ENCODE data around the gene CLTB. TPM values are rescaled to one million over a fixed set of nuclear protein-coding genes. Genes with fewer than 3 reads are reported as not detected.

The CLTB gene
- total and polyA plus RNA-seq, 2 of the 13 experiments (the other 11 are each of a cell fraction or from before 2014, with no cell fraction given) = 23.3 to 33.8 TPM

DNA sequence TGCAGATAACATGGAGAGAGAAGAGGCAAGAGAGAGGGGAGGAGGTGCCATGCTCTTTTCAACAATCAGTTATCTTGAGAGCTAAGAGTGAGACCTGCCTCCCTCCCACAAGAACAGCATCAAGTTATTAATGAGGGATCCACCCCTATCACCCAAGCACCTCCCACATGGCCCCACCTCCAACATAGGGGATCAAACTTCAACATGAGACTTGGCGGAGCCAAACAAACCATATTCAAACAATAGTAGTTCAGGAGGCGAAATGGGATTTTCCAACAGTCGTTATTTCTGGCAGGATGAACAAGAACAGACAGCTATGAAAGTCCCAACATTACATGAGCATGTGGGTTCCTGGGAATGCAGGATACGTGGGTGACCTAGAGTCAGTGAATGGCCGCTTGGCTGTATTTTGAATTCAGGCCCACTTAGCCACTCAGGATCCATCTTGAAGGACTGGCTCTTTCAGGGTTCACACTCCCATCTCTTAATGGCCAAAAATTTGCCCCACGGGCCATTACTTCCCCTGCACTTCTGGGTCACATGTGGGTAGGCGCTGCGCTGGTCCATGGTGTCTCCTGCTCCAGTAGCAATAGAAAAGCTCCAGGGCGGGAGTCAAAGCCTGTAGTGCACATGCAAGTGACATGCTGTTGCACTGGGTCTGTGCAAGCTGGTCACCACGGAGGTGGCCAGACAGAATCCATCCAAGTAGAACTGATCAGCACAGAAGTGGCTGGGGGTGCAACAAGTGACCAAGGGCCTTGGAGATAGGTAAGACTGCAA is 24.8 kb upstream of the CLTB start (continued):
- no peak for TF ChIP-seq PAF1 (CRISPR knock-in tag; IDR thresholded peaks at IDR 0.05)
- no peak for TF ChIP-seq ZNF430 (CRISPR knock-in tag; IDR thresholded peaks at IDR 0.05)
- no peak for TF ChIP-seq HIVEP1 (CRISPR knock-in tag; IDR thresholded peaks at IDR 0.05)
- TF ChIP-seq, protein P1, sequence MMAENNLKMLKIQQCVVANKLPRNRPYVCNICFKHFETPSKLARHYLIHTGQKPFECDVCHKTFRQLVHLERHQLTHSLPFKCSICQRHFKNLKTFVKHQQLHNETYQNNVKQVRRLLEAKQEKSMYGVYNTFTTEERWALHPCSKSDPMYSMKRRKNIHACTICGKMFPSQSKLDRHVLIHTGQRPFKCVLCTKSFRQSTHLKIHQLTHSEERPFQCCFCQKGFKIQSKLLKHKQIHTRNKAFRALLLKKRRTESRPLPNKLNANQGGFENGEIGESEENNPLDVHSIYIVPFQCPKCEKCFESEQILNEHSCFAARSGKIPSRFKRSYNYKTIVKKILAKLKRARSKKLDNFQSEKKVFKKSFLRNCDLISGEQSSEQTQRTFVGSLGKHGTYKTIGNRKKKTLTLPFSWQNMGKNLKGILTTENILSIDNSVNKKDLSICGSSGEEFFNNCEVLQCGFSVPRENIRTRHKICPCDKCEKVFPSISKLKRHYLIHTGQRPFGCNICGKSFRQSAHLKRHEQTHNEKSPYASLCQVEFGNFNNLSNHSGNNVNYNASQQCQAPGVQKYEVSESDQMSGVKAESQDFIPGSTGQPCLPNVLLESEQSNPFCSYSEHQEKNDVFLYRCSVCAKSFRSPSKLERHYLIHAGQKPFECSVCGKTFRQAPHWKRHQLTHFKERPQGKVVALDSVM (CRISPR knock-in tag; IDR thresholded peaks at IDR 0.05) = no peak
- no peak for TF ChIP-seq E2F2 (CRISPR knock-in tag; IDR thresholded peaks at IDR 0.05; ENCODE audit: borderline replicate concordance)

- in situ Hi-C loops (cut with HindIII; ENCODE audit: extremely low pct_ligation_motif_present, low pct_unique_long_range_greater_than_20kb) = loop anchor here (25.0 kb wide), 1 partner anchor 577 kb away; the partner anchor contains the start of gene CPLX2
- 9% methylated on average over 11 of the region's 12 CpGs for WGBS (ENCODE audit: low lambda C conversion rate)
- TF ChIP-seq ZNF331 (CRISPR knock-in tag; IDR thresholded peaks at IDR 0.05) (peak; percentile 32; the same call in 1 of the 2 replicates), FOXA3 (CRISPR knock-in tag; IDR thresholded peaks at IDR 0.05) (peak; percentile 78), GATAD1 (CRISPR knock-in tag; IDR thresholded peaks at IDR 0.05) (0 out of 2 replicates have a peak, but pooled peaks have one; percentile 22), IRX3 (CRISPR knock-in tag; IDR thresholded peaks at IDR 0.05; ENCODE audit: borderline replicate concordance, low read depth) (no peak), MIER3 (CRISPR knock-in tag; IDR thresholded peaks at IDR 0.05; ENCODE audit: borderline replicate concordance) (no peak), ZSCAN22 (CRISPR knock-in tag; IDR thresholded peaks at IDR 0.05) (no peak), FOSL2 (CRISPR knock-in tag; IDR thresholded peaks at IDR 0.05) (peak; percentile 95), TBL1XR1 (IDR thresholded peaks at IDR 0.05; ENCODE audit: borderline replicate concordance, low read length, partially characterized antibody) (no peak), ZFP36L1 (CRISPR knock-in tag; IDR thresholded peaks at IDR 0.05) (no peak), ZMYM2 (CRISPR knock-in tag; IDR thresholded peaks at IDR 0.05) (0 out of 2 replicates have a peak, but pooled peaks have one; percentile 42)
- TF ChIP-seq, protein P2, sequence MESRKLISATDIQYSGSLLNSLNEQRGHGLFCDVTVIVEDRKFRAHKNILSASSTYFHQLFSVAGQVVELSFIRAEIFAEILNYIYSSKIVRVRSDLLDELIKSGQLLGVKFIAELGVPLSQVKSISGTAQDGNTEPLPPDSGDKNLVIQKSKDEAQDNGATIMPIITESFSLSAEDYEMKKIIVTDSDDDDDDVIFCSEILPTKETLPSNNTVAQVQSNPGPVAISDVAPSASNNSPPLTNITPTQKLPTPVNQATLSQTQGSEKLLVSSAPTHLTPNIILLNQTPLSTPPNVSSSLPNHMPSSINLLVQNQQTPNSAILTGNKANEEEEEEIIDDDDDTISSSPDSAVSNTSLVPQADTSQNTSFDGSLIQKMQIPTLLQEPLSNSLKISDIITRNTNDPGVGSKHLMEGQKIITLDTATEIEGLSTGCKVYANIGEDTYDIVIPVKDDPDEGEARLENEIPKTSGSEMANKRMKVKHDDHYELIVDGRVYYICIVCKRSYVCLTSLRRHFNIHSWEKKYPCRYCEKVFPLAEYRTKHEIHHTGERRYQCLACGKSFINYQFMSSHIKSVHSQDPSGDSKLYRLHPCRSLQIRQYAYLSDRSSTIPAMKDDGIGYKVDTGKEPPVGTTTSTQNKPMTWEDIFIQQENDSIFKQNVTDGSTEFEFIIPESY (CRISPR knock-in tag; IDR thresholded peaks at IDR 0.05) = 0 out of 2 replicates have a peak, but pooled peaks have one; percentile 2
Observed at GRCh38 chr5:176438959-176439757, 22.8 kb upstream of the CLTB start.

More at GRCh38 chr5:176438959-176439757, 22.8 kb upstream of the CLTB start:
- peak overlapping the region; percentile 40 for H3K27ac ChIP-seq (ENCODE audit: extremely low read length, insufficient read depth, low read length)
- H2AFZ ChIP-seq (ENCODE audit: low read length) = peak overlapping the region; percentile 27
- no peaks in the 10 kb centered on the region for H3K36me3 ChIP-seq (replicated peaks in 1 of 2; ENCODE audit: control insufficient read depth in 1 of 2, insufficient read depth in 2 of 2, low read length in 2 of 2)
- ChIA-PET POLR2A (interaction anchor here (0.7 to 2.1 kb wide), 5 partner anchors 9 to 104 kb away, joined by 3 to 14 read pairs (median 3); partner anchors contain the start of genes FAF2 and RNF44), CTCF (ENCODE audit: low intra/inter-chr PET ratio, low total read pairs) (no interaction called here)
- peak; percentile 94 for DNase-seq (ENCODE audit: low spot score)
- intact Hi-C loops (cut with micrococcal nuclease; ENCODE audit: unreplicated experiment) = no loop called here
- H4K20me1 ChIP-seq (ENCODE audit: insufficient read depth, low read length) = no peaks in the 10 kb centered on the region
- peak; percentile 93 for FAIRE-seq
- no peaks in the 10 kb centered on the region for H3K9me3 ChIP-seq (ENCODE audit: low read length)
- peaks cover 77% of the 10 kb centered on the region for H3K4me1 ChIP-seq (ENCODE audit: insufficient read depth, low read length)
- no peaks in the 10 kb centered on the region for H3K79me2 ChIP-seq (ENCODE audit: insufficient read depth, low read length)
- no peaks in the 10 kb centered on the region for H3K27me3 ChIP-seq (ENCODE audit: control insufficient read depth in 1 of 2, insufficient read depth in 2 of 2, low read length in 2 of 2)
- H3K4me2 ChIP-seq (ENCODE audit: low read depth, low read length) = peak overlapping the region; percentile 51
- no TSS peak for BruUV-seq (replicated peaks)
- H3K4me3 ChIP-seq (replicated peaks in 1 of 3; ENCODE audit: insufficient read depth in 1 of 3, low read depth in 2 of 3, low read length in 3 of 3) = peak overlapping the region in 1 of 3 experiments; percentile 40; a peak in 3 of 6 replicates
- peak; percentile 58 for ATAC-seq
- H3K9ac ChIP-seq (ENCODE audit: insufficient read depth, low read depth, low read length) = peak overlapping the region; percentile 35; the same call in 1 of the 2 replicates

Measured in HepG2 (cell line).